Peyer's patch (tissue), 4 donors: ENCODE results near the gene PIP4K2B.

Experiments
- CTCF ChIP-seq, 6 experiments: fragments of 450-650 bp in 4 of 6; fragments of 200-600 bp in 2 of 6; sonication (generic) in 1 of 6; IDR thresholded peaks; one replicate each; pipeline ENCODE4 v1.5.1; 2017 to 2019; ENCODE audit warnings: antibody characterized with exemption in 6 of 6, mild to moderate bottlenecking in 3 of 6, moderate library complexity in 1 of 6
- POLR2A ChIP-seq, 2 donors: fragments of 450-650 bp; IDR thresholded peaks; one replicate each; pipeline ENCODE4 v1.5.1; 2017; ENCODE audit warnings: antibody characterized with exemption in 2 of 2, mild to moderate bottlenecking in 2 of 2, moderate library complexity in 2 of 2

- TF ChIP-seq POLR2A (IDR thresholded peaks at IDR 0.05) (no peak), CTCF (IDR thresholded peaks at IDR 0.05) (no peak)
These were observed 67.6 kb downstream of the PIP4K2B start for GRCh38 chr17:38731526-38732294.
